IPS-NIHi7 (cell line): ENCODE results near the gene IGFBP4.

Experiments
- DNase-seq: peaks from one replicate; pipeline ENCODE4 v3.0.0; 2012; ENCODE audit warnings: mixed read lengths; ENCODE audit errors: extremely low spot score

IGFBP4 gene

GRCh38 chr17:40471846-40472732 is 28.8 kb downstream of the IGFBP4 start:
- no peak for DNase-seq

GRCh38 chr17:40472733-40473452 is 29.6 kb downstream of the IGFBP4 start:
- DNase-seq = no peak

GRCh38 chr17:40473573-40474365 is 30.5 kb downstream of the IGFBP4 start:
- no peak for DNase-seq

- no peak for DNase-seq
Observed at GRCh38 chr17:40474419-40475002, 31.3 kb downstream of the IGFBP4 start.

- DNase-seq = no peak
Observed at GRCh38 chr17:40475234-40475908, 32.1 kb downstream of the IGFBP4 start.

GRCh38 chr17:40477796-40478195 is 34.5 kb downstream of the IGFBP4 start:
- no peak for DNase-seq

GRCh38 chr17:40478486-40478885 is 35.2 kb downstream of the IGFBP4 start:
- DNase-seq = no peak

- DNase-seq = no peak
Observed at GRCh38 chr17:40479754-40480480, 36.7 kb downstream of the IGFBP4 start.

- peak; percentile 74 for DNase-seq
Observed at GRCh38 chr17:40480501-40481003, 37.3 kb downstream of the IGFBP4 start.

GRCh38 chr17:40481106-40481505 is 37.9 kb downstream of the IGFBP4 start:
- no peak for DNase-seq

GRCh38 chr17:40482722-40483121 is 39.5 kb downstream of the IGFBP4 start:
- no peak for DNase-seq

GRCh38 chr17:40483679-40484078 is 40.4 kb downstream of the IGFBP4 start:
- DNase-seq = no peak

- no peak for DNase-seq
Observed at GRCh38 chr17:40484285-40484972, 41.2 kb downstream of the IGFBP4 start.

GRCh38 chr17:40484973-40485530 is 41.8 kb downstream of the IGFBP4 start:
- DNase-seq = no peak

GRCh38 chr17:40485851-40486521 is 42.7 kb downstream of the IGFBP4 start:
- no peak for DNase-seq

- no peak for DNase-seq
Observed at GRCh38 chr17:40486522-40487370, 43.5 kb downstream of the IGFBP4 start.

GRCh38 chr17:40487371-40488020 is 44.2 kb downstream of the IGFBP4 start:
- DNase-seq = no peak
